IPS-18c (cell line): ENCODE data around the gene INSIG2.

Source experiments
- H3K4me3 ChIP-seq: 2 replicates; pipeline ENCODE4 v1.7.0; 2013; ENCODE audit warnings: low read depth, mild to moderate bottlenecking, low read length, moderate library complexity; ENCODE audit not compliant: insufficient read depth
- H3K9me3 ChIP-seq: one replicate; pipeline ENCODE4 v1.6.1; 2013; ENCODE audit warnings: mild to moderate bottlenecking, low read length, moderate library complexity; ENCODE audit not compliant: control insufficient read depth, insufficient read depth

Gene INSIG2

DNA sequence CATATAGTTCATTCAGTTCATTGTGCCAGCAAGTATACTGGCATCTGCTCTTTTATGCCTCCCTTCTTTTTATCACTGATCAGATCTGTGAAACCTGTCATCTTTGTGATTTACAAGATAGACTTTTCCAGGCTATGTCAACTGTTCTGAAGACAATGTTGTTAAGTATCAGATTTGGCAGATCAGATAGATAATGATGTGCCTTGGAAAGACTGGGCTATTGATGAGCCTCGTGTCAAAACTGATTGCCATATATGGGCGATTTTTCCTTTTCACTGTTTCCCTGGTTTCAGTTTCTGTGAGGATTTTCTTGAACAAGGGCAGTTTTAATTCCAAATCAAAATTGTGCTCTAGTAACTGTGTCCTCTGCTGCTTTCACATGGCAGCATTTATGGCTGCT lies 26.6 kb downstream of the INSIG2 start:
- H3K9me3 ChIP-seq, result no peaks in the 10 kb centered on the region
- no peak overlapping the region for H3K4me3 ChIP-seq

DNA sequence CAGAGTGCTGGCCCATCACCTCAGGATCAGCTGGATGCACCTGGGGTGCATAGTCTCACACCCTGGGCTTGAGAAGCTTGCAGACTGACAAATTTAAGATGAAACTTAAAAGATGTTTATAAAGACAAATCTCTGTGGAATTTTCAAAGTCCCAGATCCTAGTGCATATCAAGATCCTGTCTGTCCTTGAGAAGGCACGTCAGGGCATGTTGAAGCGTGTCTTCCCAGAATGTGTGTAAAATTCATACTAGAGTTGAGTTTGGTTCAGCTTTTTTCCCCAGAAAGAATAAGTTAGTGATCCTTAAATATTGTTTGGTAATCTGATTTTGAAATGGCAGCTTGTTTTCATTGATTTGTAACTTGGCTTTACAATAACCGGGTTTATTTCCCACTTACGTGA lies 27.5 kb downstream of the INSIG2 start:
- Histone ChIP-seq H3K9me3 (no peaks in the 10 kb centered on the region), H3K4me3 (no peak overlapping the region)

DNA sequence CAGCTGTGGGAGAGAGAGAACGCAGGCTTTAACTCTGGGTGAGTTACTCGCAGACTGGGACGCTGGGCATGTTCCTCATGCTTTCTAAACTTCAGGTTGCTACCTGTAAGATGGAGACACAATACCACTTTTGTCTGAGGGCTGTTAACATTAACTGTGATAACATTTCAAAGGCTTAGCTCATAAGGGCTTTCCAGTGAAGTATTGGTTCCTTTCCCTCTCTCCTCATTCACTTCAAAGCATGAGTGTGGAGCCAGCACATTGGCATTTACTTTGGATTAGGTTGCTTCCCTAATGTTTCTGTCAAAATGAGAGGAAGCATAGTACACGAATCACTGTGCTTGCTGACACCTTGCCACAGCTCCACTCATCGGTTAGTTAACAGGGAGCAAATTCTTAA lies 30.2 kb downstream of the INSIG2 start:
- H3K9me3 ChIP-seq, result no peaks in the 10 kb centered on the region
- no peak overlapping the region for H3K4me3 ChIP-seq

DNA sequence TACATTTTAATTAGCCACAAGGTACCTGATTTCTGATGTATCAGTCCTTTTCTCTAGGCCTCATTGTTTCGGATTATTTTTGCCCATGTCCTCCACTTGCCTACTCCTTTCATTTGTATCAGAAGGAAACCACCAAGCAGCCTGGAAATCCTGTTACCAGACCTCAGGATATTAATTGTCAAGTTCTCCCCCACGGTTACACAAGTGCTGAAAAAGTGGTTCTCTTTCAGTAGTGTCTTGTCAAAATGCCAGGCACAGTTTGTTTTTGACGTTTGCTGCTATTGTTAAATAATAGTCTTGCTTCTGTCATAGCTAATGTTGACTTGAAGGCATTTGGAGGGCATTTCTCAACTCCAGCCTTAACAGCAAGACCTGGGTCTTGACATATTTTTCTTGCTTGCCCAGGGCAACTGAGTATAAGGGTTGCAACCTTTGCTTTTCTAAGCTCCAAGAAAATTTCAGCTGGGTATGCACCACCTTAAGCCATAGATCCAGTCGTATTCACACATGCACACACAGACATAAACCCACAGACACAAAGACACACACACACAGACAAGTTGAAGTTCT lies 31.0 kb downstream of the INSIG2 start:
- no peaks in the 10 kb centered on the region for H3K9me3 ChIP-seq
- H3K4me3 ChIP-seq, result no peak overlapping the region

DNA sequence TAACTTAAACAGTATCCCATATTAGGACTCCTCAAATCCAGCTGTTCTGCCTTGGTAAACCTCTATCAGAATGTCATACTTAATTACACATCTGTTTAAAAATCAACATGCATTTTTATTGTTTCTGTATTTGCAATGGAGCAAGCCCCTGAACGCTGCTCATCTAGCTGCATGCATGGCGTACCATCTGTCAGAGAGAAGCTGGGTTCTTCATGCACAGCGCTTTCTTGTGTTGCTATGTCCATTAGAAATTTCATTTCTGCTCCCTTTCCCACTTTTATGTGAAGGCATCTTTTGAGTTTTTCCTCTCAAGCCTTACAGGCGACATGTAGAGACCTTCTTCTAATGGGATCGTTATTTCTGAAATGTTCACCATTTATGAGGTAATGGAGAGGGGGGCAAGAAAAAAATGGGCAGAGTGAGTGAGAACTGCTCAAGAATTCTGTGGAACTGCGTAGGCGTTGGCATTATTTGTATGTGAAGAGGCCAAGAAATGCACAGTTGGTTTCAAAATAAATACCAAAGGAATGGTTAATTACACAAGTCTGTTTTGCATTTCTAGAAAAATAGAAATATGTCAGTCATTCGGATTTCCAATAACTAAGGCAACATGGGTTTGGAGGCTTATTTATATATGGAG lies 31.6 kb downstream of the INSIG2 start:
- H3K4me3 ChIP-seq, result no peak overlapping the region

DNA sequence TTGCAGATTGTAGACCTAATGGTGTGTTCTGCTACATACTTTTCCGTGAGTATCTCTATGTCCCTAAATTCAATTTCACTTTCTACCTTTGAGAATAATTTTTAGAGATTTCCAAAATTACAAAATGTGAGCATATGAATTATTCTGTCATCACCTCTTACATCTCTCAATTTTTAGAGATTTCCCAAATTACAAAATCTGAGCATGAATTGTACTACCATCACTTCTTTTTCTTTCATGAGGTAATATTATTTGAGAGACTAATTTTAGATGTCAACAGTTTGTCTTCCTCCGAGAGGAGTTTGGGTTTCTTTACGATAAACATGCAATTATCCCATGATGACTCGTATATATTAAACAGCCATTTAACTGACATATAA lies 32.1 kb downstream of the INSIG2 start:
- Histone ChIP-seq H3K9me3 (no peaks in the 10 kb centered on the region), H3K4me3 (no peak overlapping the region)

More for the DNA sequence above, 31.6 kb downstream of the INSIG2 start:
- no peaks in the 10 kb centered on the region for H3K9me3 ChIP-seq

DNA sequence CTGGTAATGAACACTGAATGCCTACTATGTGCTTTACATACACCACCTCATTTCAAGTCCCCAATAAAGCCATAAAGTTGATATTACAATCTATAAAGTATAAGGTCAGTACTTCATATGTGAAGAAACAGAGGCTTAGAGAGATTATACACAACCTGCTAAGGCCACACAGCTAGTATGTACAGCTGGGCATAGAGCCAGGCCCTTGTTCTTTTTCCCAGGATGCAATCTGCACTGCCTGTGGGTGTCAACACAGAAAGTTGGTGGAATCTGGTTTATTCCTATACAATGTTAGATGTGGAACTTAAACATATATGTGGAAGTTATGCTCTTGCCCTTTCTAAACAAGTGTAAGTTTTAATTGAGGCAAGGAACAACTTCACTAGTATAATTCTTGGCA lies 32.8 kb downstream of the INSIG2 start:
- Histone ChIP-seq H3K9me3 (no peaks in the 10 kb centered on the region), H3K4me3 (no peak overlapping the region)

DNA sequence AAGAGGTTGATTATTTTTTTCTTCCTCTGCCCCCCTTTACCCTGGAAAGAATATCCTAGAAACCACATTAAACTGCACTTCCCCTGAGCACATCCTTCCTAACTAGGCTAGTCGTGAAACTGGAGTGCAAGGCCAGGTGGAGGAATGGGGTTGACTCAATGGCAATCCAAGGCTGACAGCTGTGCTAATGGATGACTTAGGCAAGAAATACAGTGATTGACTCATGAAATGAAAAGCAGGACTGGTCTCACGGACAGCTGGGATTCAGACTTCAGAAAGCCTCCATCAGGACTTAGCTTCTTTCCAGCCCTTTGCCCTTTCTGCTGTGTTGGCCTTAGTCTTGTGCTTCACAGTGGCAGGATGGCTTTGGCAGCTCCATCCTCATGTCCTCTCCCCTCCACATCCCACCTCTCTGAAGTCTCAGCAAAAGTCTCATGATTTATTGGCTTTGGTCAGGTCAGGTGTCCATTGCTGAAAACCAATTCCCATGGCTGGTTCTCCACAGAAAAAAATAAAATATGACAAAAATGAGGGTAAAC lies 33.8 kb downstream of the INSIG2 start:
- Histone ChIP-seq H3K4me3 (no peak overlapping the region), H3K9me3 (no peaks in the 10 kb centered on the region)

DNA sequence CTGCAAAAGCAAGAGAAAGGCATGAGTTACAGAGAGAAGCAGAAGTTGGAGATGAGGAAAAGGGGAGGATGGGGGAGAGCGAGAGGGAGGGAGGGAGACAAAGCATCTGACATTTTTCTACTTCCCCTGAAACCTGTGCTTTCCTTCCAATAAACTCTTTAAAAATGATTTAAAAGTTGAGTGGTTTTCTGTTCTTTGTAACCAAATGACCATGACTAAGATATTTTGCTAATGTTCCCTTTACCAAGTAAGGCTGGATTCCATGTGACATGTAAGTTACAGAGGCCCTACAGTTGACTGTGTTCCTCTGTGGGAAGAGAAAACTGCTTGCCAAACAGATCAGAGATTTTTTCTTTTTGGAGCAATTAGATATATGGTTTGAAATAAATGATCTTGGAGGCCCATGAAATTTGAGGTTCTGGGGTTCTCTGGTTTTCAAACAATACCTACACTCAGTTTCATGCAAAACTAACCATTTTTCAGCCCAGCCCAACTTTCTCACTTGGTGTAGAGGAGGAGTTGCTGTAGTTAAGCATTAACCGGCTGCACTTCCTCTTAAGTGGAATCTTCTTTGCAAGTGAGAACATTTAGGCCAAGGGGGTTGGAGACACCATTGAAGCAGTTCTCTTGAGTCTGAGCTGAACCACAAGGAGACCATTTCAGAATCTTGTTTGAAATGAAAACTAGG lies 34.5 kb downstream of the INSIG2 start:
- no peaks in the 10 kb centered on the region for H3K9me3 ChIP-seq
- no peak overlapping the region for H3K4me3 ChIP-seq

DNA sequence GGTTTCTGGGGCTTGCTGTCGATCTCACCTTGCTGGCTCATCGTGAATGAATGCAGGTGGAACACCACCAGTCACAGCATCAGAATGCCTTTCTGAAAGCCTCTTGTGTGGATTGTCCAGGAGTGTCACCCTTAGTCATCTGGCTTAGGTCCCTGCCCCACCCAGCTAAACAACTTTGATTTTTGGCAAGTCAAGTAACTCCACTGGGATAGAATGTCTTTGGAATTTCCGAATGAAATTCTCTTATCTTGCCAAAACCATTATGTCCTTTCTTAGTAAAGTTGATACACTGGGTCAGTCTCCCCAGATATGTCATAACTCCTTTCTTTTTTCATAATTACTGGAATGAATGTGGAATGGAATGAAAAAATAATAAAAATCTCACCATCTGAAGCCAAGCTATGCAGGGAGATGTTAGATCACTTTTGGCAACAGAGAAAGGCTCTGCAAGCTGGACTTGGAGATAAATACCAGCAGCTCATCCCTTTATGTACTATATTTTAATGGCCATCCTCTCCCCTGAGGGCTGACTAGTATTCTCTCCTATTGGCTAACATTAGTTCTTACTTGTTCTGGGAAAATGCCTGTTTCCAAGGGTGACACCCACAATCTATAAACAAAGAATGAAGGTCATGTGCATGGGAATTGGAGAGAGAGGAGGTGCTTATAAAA lies 35.4 kb downstream of the INSIG2 start:
- no peak overlapping the region for H3K4me3 ChIP-seq
- H3K9me3 ChIP-seq, result no peaks in the 10 kb centered on the region

DNA sequence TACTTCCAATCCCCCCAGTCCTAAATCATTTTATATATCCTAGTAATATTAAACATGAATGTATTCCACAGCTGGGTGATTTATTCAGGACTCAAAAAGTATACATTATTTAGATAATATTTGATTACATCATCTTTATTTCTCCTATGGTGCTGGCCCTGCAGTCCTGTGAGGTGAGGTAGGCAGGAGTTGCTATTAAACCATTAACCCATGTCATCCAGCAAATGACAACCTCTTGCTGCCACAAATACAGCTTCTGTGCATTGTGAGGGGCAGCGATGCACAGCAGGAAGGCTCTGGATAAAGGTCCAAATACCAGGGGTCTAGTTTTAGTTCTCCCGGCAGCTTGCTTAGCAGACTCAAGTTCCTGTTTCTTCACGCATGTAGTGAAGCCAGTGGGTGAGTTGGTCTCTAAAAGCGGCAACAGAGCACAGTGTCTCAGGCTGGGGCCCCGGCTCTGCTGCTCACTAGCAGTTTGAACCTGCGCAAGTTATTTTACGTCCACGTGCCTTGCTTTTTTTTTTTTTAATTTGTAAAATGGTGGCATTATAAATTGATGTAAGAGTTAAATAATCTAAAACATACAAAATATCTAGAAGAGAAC lies 36.1 kb downstream of the INSIG2 start:
- H3K9me3 ChIP-seq, result no peaks in the 10 kb centered on the region
- H3K4me3 ChIP-seq, result no peak overlapping the region

DNA sequence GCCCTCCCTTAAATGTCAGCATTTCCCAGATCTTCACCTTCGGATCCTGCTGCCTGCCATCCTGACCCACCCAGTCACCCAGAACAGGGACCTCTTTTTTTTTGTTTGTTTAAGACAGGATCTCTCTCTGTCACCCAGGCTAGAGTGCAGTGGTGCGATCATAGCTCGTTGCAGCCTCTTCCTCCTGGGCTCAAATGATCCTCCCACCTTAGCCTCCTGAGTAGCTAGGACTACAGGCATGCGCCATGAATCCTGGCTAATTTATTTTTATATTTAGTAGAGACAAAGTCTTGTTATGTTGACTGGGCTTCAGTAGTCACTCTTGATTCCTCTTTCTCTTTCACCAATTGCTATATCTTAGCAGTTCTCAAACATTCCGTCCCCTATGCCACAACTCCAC lies 39.0 kb downstream of the INSIG2 start:
- H3K9me3 ChIP-seq, result no peaks in the 10 kb centered on the region
- no peak overlapping the region for H3K4me3 ChIP-seq

DNA sequence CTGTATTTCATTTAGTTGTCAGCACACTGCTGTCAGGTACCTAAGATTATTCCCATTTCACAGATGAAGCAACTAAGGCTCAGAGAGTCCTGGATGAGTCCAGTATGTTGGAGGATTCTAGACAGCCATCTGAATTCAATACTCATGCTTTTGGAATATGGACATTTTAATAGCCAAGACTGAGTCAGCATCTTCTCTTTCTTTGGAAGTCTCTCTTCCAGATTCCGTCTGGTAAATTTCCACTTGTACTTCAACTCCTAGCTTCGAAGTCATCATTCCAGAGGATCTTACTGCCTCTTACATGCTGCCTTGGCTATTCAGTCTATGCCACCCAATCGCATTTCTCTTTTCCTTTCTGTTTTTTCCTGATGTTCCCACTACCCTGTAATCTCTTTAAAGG lies 40.6 kb downstream of the INSIG2 start:
- H3K4me3 ChIP-seq, result no peak overlapping the region
- no peaks in the 10 kb centered on the region for H3K9me3 ChIP-seq

DNA sequence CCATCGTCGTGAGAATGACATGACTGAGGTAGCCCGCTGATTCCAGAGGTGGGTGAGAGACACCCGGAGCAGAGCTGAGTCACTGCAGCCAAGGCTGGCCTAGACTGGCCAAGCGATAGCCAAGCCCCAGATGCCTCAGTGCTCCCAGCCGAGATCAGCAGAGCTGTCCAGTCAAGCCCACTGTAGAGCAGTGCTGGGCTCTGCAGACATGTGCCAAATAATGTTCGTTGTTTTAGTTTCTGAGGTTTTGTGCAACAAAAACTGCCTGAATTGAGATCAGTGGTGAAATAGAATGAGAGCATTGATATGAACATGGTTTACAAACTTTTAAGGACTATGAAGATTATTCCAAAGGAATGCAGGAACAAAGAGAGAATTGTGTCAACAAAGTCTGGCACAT lies 42.1 kb downstream of the INSIG2 start:
- Histone ChIP-seq H3K4me3 (no peak overlapping the region), H3K9me3 (no peaks in the 10 kb centered on the region)

DNA sequence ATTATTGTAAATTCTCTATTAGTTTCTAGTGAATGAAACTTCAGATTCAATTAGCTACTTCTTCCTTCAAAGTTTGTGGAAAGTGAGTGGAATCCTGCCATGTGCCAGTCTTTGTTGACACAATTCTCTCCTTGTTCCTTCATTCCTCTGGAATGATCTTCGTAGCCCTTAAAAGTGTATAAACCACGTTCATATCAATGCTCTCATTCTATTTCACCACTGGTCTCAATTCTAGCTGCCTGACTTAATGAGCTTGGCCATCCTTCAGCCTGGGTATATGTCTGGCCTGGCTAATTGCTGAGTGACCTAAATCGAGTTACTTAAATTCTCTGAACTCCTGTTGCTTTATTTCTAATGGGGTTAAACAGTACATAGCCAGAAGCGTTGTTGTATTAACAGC lies 43.5 kb downstream of the INSIG2 start:
- H3K4me3 ChIP-seq, result no peak overlapping the region

DNA sequence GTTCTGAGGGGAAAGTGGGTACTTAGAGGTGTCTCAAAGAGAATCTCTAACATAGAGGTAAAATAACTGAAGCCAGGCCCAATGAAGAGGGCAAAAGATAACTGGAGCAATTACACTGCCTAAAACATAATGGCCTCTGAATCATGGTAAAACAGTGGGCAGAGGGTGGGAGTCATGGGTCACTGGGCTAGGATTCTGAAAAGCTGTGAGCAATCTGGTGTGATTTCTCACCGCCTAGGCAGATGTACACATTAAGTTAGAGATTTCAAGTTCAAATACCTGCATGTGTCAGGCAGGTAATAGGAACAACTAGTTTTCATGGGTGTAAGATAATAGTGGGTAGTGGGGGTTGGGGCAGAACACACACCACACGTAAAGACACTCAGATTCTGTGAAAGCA lies 45.6 kb downstream of the INSIG2 start:
- Histone ChIP-seq H3K4me3 (no peak overlapping the region), H3K9me3 (no peaks in the 10 kb centered on the region)

More for the DNA sequence above, 43.5 kb downstream of the INSIG2 start:
- no peaks in the 10 kb centered on the region for H3K9me3 ChIP-seq

DNA sequence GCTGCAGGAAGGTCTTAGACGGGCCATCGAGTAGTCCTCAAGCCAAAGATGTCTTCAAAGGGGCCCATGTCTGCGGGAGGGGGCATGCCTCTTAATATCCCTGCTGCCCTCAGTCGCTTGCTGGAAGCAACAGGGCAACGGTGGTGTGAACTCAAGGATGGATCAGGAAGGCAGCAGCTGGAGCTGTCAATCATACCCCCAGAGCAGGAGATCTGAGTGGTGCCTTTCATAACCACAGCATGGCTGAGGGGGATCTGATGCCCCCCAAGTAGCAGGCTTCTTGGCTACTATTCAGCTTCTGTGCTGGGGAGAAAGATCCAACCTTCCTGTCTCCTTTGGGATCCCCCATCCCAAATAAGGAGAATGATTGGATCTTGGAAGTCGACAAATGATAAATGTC lies 46.4 kb downstream of the INSIG2 start:
- Histone ChIP-seq H3K4me3 (no peak overlapping the region), H3K9me3 (no peaks in the 10 kb centered on the region)

DNA sequence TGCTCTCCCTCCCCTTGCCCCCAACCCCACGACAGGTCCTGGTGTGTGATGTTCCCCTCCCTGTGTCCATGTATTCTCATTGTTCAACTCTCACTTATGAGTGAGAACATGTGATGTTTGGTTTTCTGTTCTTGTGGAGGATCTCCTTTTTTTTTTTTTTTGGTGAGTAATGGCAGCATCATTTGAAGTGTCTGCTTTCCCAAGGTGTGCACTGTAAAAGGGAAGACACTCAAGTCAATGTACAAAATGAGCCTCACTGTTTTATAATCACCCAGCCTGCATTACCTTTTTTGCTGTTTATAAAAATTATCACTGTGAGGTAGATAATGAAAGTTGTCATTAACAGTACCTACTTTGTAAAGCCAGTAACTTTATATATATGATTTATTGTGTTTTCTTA lies 56.9 kb downstream of the INSIG2 start:
- no peak overlapping the region for H3K4me3 ChIP-seq
- no peaks in the 10 kb centered on the region for H3K9me3 ChIP-seq
